Gastroesophageal sphincter (tissue), 4 donors: ENCODE data around the gene IGF2R. TPM values are rescaled to one million over a fixed set of nuclear protein-coding genes. Genes with fewer than 3 reads are reported as not detected.

Experiments used
- ATAC-seq: fragments of 150-250 bp; one replicate; pipeline ENCODE4 v1.9.1; 2016; ENCODE audit warnings: mild to moderate bottlenecking, moderate library complexity
- H3K27ac ChIP-seq, 4 donors: fragments of 200-600 bp; sonication (generic) in 3 of 4; 1 replicate in 3 of 4; 2 replicates in 1 of 4; pipeline ENCODE4 v1.5.1; 2016 to 2019
- H3K27me3 ChIP-seq: fragments of 200-600 bp; sonication (generic); one replicate; pipeline ENCODE4 v1.5.1; 2019
- H3K36me3 ChIP-seq, 2 donors: fragments of 200-600 bp; sonication (generic); one replicate each; pipeline ENCODE4 v1.5.1; 2019; ENCODE audit warnings: control low read depth in 1 of 2
- H3K4me1 ChIP-seq, 3 donors: fragments of 200-600 bp; sonication (generic); 1 replicate in 2 of 3; 2 replicates in 1 of 3; pipeline ENCODE4 v1.5.1; 2016 to 2019; ENCODE audit warnings: control low read depth in 2 of 3
- H3K4me3 ChIP-seq, 2 donors: fragments of 200-600 bp; sonication (generic); one replicate each; pipeline ENCODE4 v1.5.1; 2019; ENCODE audit warnings: mild to moderate bottlenecking in 1 of 2, moderate library complexity in 1 of 2
- H3K9me3 ChIP-seq, 3 donors: fragments of 200-600 bp; sonication (generic); one replicate each; pipeline ENCODE4 v1.5.1; 2017 to 2019; ENCODE audit warnings: control low read depth in 2 of 3
- EP300 ChIP-seq: sonication (generic); formaldehyde crosslinking; IDR thresholded peaks from one replicate; pipeline ENCODE4 v1.6.1; 2017; ENCODE audit warnings: antibody characterized with exemption, mild to moderate bottlenecking
- POLR2A ChIP-seq, 2 donors: fragments of 450-650 bp; IDR thresholded peaks; one replicate each; pipeline ENCODE4 v1.6.1; 2017; ENCODE audit warnings: antibody characterized with exemption in 2 of 2, mild to moderate bottlenecking in 2 of 2, moderate library complexity in 1 of 2
- POLR2AphosphoS5 ChIP-seq: sonication (generic); formaldehyde crosslinking; IDR thresholded peaks from one replicate; pipeline ENCODE4 v1.6.1; 2017; ENCODE audit warnings: antibody characterized with exemption
- WGBS, 2 donors: methylation state at CpG; one replicate each; pipeline ENCODE4 v1.1.5; 2018; ENCODE audit warnings: low coverage in 1 of 2; 5-methylcytosine and 5-hydroxymethylcytosine counted together
- total RNA-seq, 4 donors: library from RNA; depleted of rRNA; stranded (reverse); fragments of >200 nt; gene quantifications; one replicate each; pipeline ENCODE4 v1.1.0, GENCODE V29; 2016
- TF ChIP-seq, protein P1 (sequence below), 4 experiments: fragments of 200-600 bp in 2 of 4; fragments of 450-650 bp in 2 of 4; sonication (generic) in 1 of 4; IDR thresholded peaks; one replicate each; pipeline ENCODE4 v1.5.1; 2017 to 2019; ENCODE audit warnings: antibody characterized with exemption in 4 of 4, mild to moderate bottlenecking in 2 of 4, moderate library complexity in 2 of 4

Gene IGF2R
- total RNA-seq, 4 donors from 2014 or later: 47.9 to 81.3 (median 52.7) TPM

DNA sequence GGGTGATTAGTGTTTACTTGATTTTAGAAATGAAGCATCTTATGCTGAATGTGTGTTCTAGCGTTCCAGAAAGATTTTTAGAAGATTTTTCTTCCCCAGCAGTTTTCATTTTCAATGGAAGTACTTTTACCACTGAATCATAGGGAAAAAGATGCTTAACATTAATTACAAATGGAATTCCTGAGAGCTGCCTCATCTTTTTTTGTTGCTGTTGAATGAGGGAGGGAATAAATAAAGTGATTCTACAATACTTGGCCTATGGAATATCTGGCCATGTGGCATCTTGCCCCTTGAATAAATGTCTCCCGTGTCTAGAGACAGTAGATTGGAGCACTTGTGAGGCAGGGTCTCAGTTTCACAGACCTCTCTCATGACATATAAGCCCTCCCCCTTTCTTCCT, 108.6 kb downstream of the IGF2R start:
- WGBS, 2 donors: 44 to 65% methylated on average over 1 to 2 of the region's 2 CpGs
- Histone ChIP-seq H3K9me3 (no peaks in the 10 kb centered on the region), H3K27me3 (no peaks in the 10 kb centered on the region), H3K4me1 (no peaks in the 10 kb centered on the region), H3K36me3 (peaks cover 0 to 100% of the 10 kb centered on the region in 2 donors), H3K27ac (no peak overlapping the region), H3K4me3 (no peak overlapping the region)
- TF ChIP-seq POLR2AphosphoS5: no peak
- no peak for TF ChIP-seq EP300
- no peak for TF ChIP-seq POLR2A (IDR thresholded peaks at IDR 0.05)
- ATAC-seq: no peak

DNA sequence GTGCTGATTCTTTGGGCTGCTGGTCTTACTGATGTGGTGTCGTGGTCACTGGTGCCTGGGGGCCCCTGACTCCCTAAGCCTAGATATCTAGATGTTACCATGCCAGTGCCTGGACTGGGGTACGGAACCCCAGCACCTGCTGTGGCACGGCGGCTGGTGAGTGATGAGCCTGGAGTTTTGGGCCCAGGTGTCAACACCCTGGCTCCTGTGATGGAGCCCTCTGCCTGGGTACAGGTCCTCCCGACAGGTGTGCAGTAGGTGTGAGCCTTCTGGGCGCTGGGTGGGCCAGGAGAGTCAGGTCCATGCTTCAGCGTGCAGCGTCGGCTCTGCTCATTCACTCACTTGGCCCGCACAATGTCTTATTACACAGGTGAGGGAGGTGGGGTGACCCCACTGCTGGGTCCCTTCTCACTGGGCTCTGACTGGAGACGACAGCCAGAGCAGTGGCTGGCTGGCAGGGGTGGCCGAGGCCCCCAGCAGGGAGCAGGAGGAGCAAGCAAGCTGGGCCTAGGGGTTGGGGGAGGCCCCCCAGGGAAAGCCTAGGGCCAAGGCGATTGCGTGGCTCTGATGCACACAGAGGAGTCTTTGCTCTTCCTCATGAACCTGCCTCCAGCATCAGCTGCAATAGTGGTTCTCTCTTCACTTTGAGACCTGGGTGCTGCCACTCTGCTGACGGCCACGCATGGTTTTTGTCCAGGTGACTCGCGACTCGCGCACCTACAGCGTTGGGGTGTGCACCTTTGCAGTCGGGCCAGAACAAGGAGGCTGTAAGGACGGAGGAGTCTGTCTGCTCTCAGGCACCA, 110.2 kb downstream of the IGF2R start:
- no peak overlapping the region for H3K4me3 ChIP-seq
- no peak for ATAC-seq
- TF ChIP-seq, protein P1, sequence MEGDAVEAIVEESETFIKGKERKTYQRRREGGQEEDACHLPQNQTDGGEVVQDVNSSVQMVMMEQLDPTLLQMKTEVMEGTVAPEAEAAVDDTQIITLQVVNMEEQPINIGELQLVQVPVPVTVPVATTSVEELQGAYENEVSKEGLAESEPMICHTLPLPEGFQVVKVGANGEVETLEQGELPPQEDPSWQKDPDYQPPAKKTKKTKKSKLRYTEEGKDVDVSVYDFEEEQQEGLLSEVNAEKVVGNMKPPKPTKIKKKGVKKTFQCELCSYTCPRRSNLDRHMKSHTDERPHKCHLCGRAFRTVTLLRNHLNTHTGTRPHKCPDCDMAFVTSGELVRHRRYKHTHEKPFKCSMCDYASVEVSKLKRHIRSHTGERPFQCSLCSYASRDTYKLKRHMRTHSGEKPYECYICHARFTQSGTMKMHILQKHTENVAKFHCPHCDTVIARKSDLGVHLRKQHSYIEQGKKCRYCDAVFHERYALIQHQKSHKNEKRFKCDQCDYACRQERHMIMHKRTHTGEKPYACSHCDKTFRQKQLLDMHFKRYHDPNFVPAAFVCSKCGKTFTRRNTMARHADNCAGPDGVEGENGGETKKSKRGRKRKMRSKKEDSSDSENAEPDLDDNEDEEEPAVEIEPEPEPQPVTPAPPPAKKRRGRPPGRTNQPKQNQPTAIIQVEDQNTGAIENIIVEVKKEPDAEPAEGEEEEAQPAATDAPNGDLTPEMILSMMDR (IDR thresholded peaks at IDR 0.05): no peak
- TF ChIP-seq EP300 (no peak), POLR2AphosphoS5 (no peak), POLR2A (IDR thresholded peaks at IDR 0.05) (no peak)
- 80% methylated on average over 2 of the region's 23 CpGs; no CpG with 5 or more reads in 1 of the 2 donors for WGBS, 2 donors
- H3K9me3 ChIP-seq: no peaks in the 10 kb centered on the region
- H3K36me3 ChIP-seq: peaks cover 0 to 100% of the 10 kb centered on the region in 2 donors
- no peak overlapping the region for H3K27ac ChIP-seq
- H3K27me3 ChIP-seq: no peaks in the 10 kb centered on the region
- no peaks in the 10 kb centered on the region for H3K4me1 ChIP-seq

DNA sequence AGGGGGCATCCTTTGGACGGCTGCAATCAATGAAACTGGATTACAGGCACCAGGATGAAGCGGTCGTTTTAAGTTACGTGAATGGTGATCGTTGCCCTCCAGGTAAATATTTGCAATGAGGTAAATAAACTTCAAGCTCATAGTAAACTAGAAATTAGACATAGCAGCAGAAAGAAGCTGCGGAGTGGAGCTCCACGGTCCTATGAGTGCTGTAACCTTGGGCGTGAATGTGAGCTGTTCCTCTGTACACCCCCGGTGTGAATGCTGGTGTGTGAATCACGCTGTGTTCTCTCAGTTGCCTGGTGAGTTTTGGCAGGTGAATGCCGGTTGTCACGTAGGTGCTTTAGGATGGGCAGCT, 110.8 kb downstream of the IGF2R start:
- H3K4me1 ChIP-seq: no peaks in the 10 kb centered on the region
- H3K27ac ChIP-seq: no peak overlapping the region
- H3K9me3 ChIP-seq: no peaks in the 10 kb centered on the region
- H3K36me3 ChIP-seq: peaks cover 0 to 100% of the 10 kb centered on the region in 2 donors
- 87 to 96% methylated on average over 4 to 9 of the region's 12 CpGs for WGBS, 2 donors
- ATAC-seq: no peak
- no peaks in the 10 kb centered on the region for H3K27me3 ChIP-seq
- TF ChIP-seq, protein P1 (IDR thresholded peaks at IDR 0.05): no peak
- no peak for TF ChIP-seq POLR2AphosphoS5
- TF ChIP-seq POLR2A (IDR thresholded peaks at IDR 0.05): no peak
- no peak for TF ChIP-seq EP300
- H3K4me3 ChIP-seq: no peak overlapping the region

DNA sequence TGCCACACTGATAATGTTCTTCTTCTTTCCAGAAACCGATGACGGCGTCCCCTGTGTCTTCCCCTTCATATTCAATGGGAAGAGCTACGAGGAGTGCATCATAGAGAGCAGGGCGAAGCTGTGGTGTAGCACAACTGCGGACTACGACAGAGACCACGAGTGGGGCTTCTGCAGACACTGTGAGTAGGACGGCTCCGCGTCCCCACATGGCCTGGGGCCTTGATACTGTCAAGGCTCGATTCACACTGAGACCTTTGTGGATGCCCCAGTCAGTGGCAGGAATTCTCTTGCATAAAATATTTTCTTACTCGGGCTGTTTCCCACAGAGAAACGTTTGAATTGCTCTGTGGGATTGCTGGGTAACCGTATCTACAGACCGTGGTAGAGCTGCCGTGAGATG, 111.2 kb downstream of the IGF2R start:
- 95 to 100% methylated on average over 1 to 3 of the region's 17 CpGs for WGBS, 2 donors
- no peak for ATAC-seq
- Histone ChIP-seq H3K4me1 (no peaks in the 10 kb centered on the region), H3K27me3 (no peaks in the 10 kb centered on the region), H3K36me3 (peaks cover 0 to 100% of the 10 kb centered on the region in 2 donors), H3K9me3 (no peaks in the 10 kb centered on the region), H3K4me3 (no peak overlapping the region), H3K27ac (no peak overlapping the region)
- TF ChIP-seq, protein P1 (IDR thresholded peaks at IDR 0.05): no peak
- TF ChIP-seq POLR2AphosphoS5 (no peak), EP300 (no peak), POLR2A (IDR thresholded peaks at IDR 0.05) (no peak)

DNA sequence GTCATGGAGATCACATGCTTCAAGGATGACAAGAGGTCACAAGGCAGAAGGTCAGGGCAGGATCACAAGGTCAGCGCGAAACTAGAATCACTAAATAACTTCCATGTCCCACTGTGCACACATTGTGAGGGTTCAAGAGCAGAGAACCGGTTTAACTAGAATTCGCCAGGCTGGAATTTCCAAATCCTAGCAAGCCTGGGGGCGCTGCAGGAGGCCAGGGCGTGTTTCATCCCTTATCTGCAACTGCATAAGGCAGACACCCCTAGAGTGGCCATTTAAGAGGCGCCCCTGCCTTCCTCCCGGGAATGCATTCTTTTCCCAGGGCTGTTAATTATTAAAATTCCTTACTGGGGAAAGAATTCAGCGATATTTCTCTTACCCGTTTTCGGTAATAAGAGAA, 112.5 kb downstream of the IGF2R start:
- TF ChIP-seq, protein P1 (IDR thresholded peaks at IDR 0.05): no peak
- TF ChIP-seq EP300 (no peak), POLR2AphosphoS5 (no peak), POLR2A (IDR thresholded peaks at IDR 0.05) (no peak)
- Histone ChIP-seq H3K4me3 (no peak overlapping the region), H3K9me3 (no peaks in the 10 kb centered on the region), H3K27me3 (no peaks in the 10 kb centered on the region), H3K27ac (no peak overlapping the region), H3K4me1 (no peaks in the 10 kb centered on the region), H3K36me3 (peaks cover 0 to 100% of the 10 kb centered on the region in 2 donors)
- no peak for ATAC-seq
- 95 to 96% methylated on average over 10 of the region's 11 CpGs for WGBS, 2 donors
